HepG2 (cell line): Measurements from ENCODE around the gene RAB14. TPM values are rescaled to one million over a fixed set of nuclear protein-coding genes. Genes with fewer than 3 reads are reported as not detected.
A peak's percentile ranks its signal among the peaks of the same experiment; 100 is the strongest.

Source experiments
- ATAC-seq: fragments of 200-7000 bp; cut with Tn5 transposase; 3 replicates; pipeline ENCODE4 v1.9.1; 2020; ENCODE audit warnings: mild to moderate bottlenecking, moderate library complexity
- BruUV-seq: library from RNA; stranded (reverse); fragments of 400-500 nt; replicated peaks from 2 replicates; lab custom pipeline; 2021; lab: Mats Ljungman, UMichigan
- CTCF ChIA-PET: fragments of 300-600 bp; formaldehyde crosslinking; extraction: SDS; loops from one replicate; lab custom pipeline; 2021; ENCODE audit warnings: low total read pairs, inconsistent platforms, low intra/inter-chr PET ratio; lab: Yijun Ruan, JAX
- POLR2A ChIA-PET: fragments of 350-600 bp; sonication (Branson Sonifier 250); formaldehyde crosslinking; loops from one replicate; lab custom pipeline; 2020; ENCODE audit warnings: antibody characterized with exemption, inconsistent platforms; lab: Yijun Ruan, JAX
- DNase-seq: peaks from one replicate; pipeline ENCODE4 v3.0.0-alpha.2; 2015; ENCODE audit warnings: low spot score
- FAIRE-seq: peaks from 3 replicates; lab custom pipeline; 2011; peaks lifted over from hg19 to GRCh38; lab: Jason Lieb, UNC
- H2AFZ ChIP-seq: one replicate; pipeline ENCODE4 v1.6.1; 2011; ENCODE audit warnings: low read length, inconsistent platforms
- H3K27ac ChIP-seq: fragments of 300-600 bp; 3 replicates; pipeline ENCODE4 v1.8.0; 2011; ENCODE audit warnings: mixed run types, mild to moderate bottlenecking, mixed read lengths, low read length, inconsistent platforms; ENCODE audit not compliant: insufficient read depth; ENCODE audit errors: extremely low read length
- H3K27me3 ChIP-seq, 2 experiments: fragments of 200-600 bp in 1 of 2; 2 replicates in 1 of 2; 3 replicates in 1 of 2; pipeline versions ENCODE4 v1.6.0 to v1.8.0; 2011; ENCODE audit warnings: low read length in 2 of 2, mild to moderate bottlenecking in 2 of 2, moderate library complexity in 2 of 2, inconsistent platforms in 1 of 2; ENCODE audit not compliant: insufficient read depth in 2 of 2, control insufficient read depth in 1 of 2
- H3K36me3 ChIP-seq, 2 experiments: fragments of 200-600 bp in 1 of 2; replicated peaks in 1 of 2; 2 replicates in 1 of 2; 3 replicates in 1 of 2; pipeline versions ENCODE4 v1.5.1 to v1.8.0; 2011; ENCODE audit warnings: low read length in 2 of 2, inconsistent platforms in 1 of 2; ENCODE audit not compliant: insufficient read depth in 2 of 2, control insufficient read depth in 1 of 2
- H3K4me1 ChIP-seq: 2 replicates; pipeline ENCODE4 v1.5.1; 2012; ENCODE audit warnings: low read length, inconsistent platforms; ENCODE audit not compliant: insufficient read depth
- H3K4me2 ChIP-seq: 2 replicates; pipeline ENCODE4 v1.6.0; 2011; ENCODE audit warnings: low read depth, low read length, inconsistent platforms
- H3K4me3 ChIP-seq, 3 experiments: fragments of 200-600 bp in 1 of 3; sonication (generic), shearing (Covaris generic) in 1 of 3; replicated peaks in 1 of 3; 2 replicates each; pipeline ENCODE4 v1.5.1; 2011 to 2016; ENCODE audit warnings: low read length in 3 of 3, inconsistent platforms in 2 of 3, low read depth in 2 of 3, mild to moderate bottlenecking in 2 of 3, control low read depth in 1 of 3, mixed read lengths in 1 of 3; ENCODE audit not compliant: insufficient read depth in 1 of 3
- H3K79me2 ChIP-seq: one replicate; pipeline ENCODE4 v1.6.1; 2011; ENCODE audit warnings: low read length, inconsistent platforms; ENCODE audit not compliant: insufficient read depth
- H3K9ac ChIP-seq: 2 replicates; pipeline ENCODE4 v1.6.0; 2011; ENCODE audit warnings: mild to moderate bottlenecking, low read depth, low read length, inconsistent platforms; ENCODE audit not compliant: insufficient read depth
- H3K9me3 ChIP-seq: 2 replicates; pipeline ENCODE4 v1.5.1; 2012; ENCODE audit warnings: mild to moderate bottlenecking, low read length
- H4K20me1 ChIP-seq: 2 replicates; pipeline ENCODE4 v1.6.0; 2011; ENCODE audit warnings: inconsistent platforms, mild to moderate bottlenecking, low read length, moderate library complexity; ENCODE audit not compliant: insufficient read depth
- AGO2 ChIP-seq: fragments of 200-400 bp; formaldehyde crosslinking; optimal IDR thresholded peaks from 2 replicates; pipeline ENCODE3; 2017; ENCODE audit warnings: mild to moderate bottlenecking, low read depth, low read length, moderate library complexity
- CAMTA2 ChIP-seq: sonication (generic); formaldehyde crosslinking; IDR thresholded peaks from 2 replicates; pipeline ENCODE4 v1.4.0; 2020; ENCODE audit warnings: mild to moderate bottlenecking, missing genetic modification reagents, borderline replicate concordance
- GFI1 ChIP-seq: sonication (generic); formaldehyde crosslinking; IDR thresholded peaks from 2 replicates; pipeline ENCODE4 v1.5.0; 2020; ENCODE audit warnings: missing genetic modification reagents, mild to moderate bottlenecking, borderline replicate concordance
- NFKBIZ ChIP-seq: IDR thresholded peaks from 2 replicates; pipeline ENCODE4 v1.6.1; 2018; ENCODE audit warnings: missing genetic modification reagents, missing compliant biosample characterization
- NR2F6 ChIP-seq, 2 experiments: IDR thresholded peaks; 2 replicates each; pipeline ENCODE4 v1.6.1; 2016; ENCODE audit warnings: antibody characterized with exemption in 1 of 2, mild to moderate bottlenecking in 1 of 2
- PRPF4 ChIP-seq: fragments of 200-400 bp; formaldehyde crosslinking; IDR thresholded peaks from 2 replicates; pipeline ENCODE4 v1.6.1; 2016; ENCODE audit warnings: low read length, low read depth; ENCODE audit not compliant: poor library complexity, severe bottlenecking
- SALL2 ChIP-seq: sonication (generic); formaldehyde crosslinking; IDR thresholded peaks from 2 replicates; pipeline ENCODE4 v1.8.1; 2023; ENCODE audit warnings: mild to moderate bottlenecking, missing genetic modification reagents, inconsistent platforms
- ZBTB8A ChIP-seq: sonication (generic); formaldehyde crosslinking; IDR thresholded peaks from 2 replicates; pipeline ENCODE4 v1.4.0; 2020; ENCODE audit warnings: mild to moderate bottlenecking, low read depth, missing genetic modification reagents, borderline replicate concordance
- ZNF296 ChIP-seq: sonication (generic); formaldehyde crosslinking; conservative IDR thresholded peaks from 2 replicates; pipeline ENCODE4 v1.5.0; 2020; ENCODE audit warnings: mild to moderate bottlenecking, missing genetic modification reagents
- ZNF343 ChIP-seq: sonication (generic); formaldehyde crosslinking; IDR thresholded peaks from 2 replicates; pipeline ENCODE4 v1.4.0; 2020; ENCODE audit warnings: mild to moderate bottlenecking, missing genetic modification reagents
- ZNF460 ChIP-seq: sonication (generic); formaldehyde crosslinking; IDR thresholded peaks from 2 replicates; pipeline ENCODE4 v1.5.1; 2020; ENCODE audit warnings: missing genetic modification reagents, mild to moderate bottlenecking, borderline replicate concordance
- ZNF550 ChIP-seq: sonication (generic); formaldehyde crosslinking; IDR thresholded peaks from 2 replicates; pipeline ENCODE4 v1.4.0; 2020; ENCODE audit warnings: mild to moderate bottlenecking, missing genetic modification reagents, borderline replicate concordance
- WGBS: methylation state at CpG from one replicate; pipeline ENCODE4 v1.1.6; 2017; ENCODE audit warnings: low lambda C conversion rate; 5-methylcytosine and 5-hydroxymethylcytosine counted together
- in situ Hi-C: cut with HindIII; loops from 2 replicates; pipeline ENCODE4 v1.10.0; 2017; ENCODE audit warnings: low pct_unique_long_range_greater_than_20kb; ENCODE audit not compliant: extremely low pct_ligation_motif_present
- intact Hi-C: fragments of 100-400 bp; cut with micrococcal nuclease; formaldehyde crosslinking; loops from one replicate; pipeline ENCODE4 v1.10.0; 2022; ENCODE audit not compliant: unreplicated experiment
- polyA plus RNA-seq, 8 experiments: library from polyadenylated mRNA; depleted of rRNA in 3 of 8; stranded (reverse) in 7 of 8; unstranded in 1 of 8; fragments of >200 nt; fragmentation: Illumina TruSeq in 4 of 8; extraction: Trizol in 4 of 8; gene quantifications; 2 replicates each; pipeline versions ENCODE4 v1.2.1 to v1.2.3, GENCODE V29; 2011 to 2016; ENCODE audit warnings: low read depth in 4 of 8, missing spikeins in 1 of 8, mixed read lengths in 1 of 8; ENCODE audit not compliant: insufficient read depth in 1 of 8
- total RNA-seq, 5 experiments: library from RNA; depleted of rRNA; stranded (reverse); fragments of >200 nt; fragmentation: Illumina TruSeq; extraction: Trizol; gene quantifications; 2 replicates each; pipeline ENCODE4 v1.2.3, GENCODE V29; 2016; ENCODE audit warnings: low read depth in 1 of 5
- TF ChIP-seq, protein P1 (sequence below): sonication (generic); formaldehyde crosslinking; IDR thresholded peaks from 2 replicates; pipeline ENCODE4 v1.8.1; 2023; ENCODE audit warnings: mild to moderate bottlenecking, moderate library complexity, missing genetic modification reagents
- TF ChIP-seq, protein P2 (sequence below): sonication (generic); formaldehyde crosslinking; IDR thresholded peaks from 2 replicates; pipeline ENCODE4 v1.4.0; 2020; ENCODE audit warnings: missing genetic modification reagents
- TF ChIP-seq, protein P3 (sequence below): IDR thresholded peaks from 2 replicates; pipeline ENCODE4 v1.6.1; 2016; ENCODE audit warnings: missing biosample characterization, missing genetic modification reagents, low read depth
- TF ChIP-seq, protein P4 (sequence below): sonication (generic); formaldehyde crosslinking; IDR thresholded peaks from 2 replicates; pipeline ENCODE4 v1.5.1; 2020; ENCODE audit warnings: missing genetic modification reagents, mild to moderate bottlenecking, borderline replicate concordance

The RAB14 gene
- total and polyA plus RNA-seq, 2 of the 13 experiments (the other 11 are each of a cell fraction or from before 2014, with no cell fraction given) = 17.4 to 19.3 TPM

DNA sequence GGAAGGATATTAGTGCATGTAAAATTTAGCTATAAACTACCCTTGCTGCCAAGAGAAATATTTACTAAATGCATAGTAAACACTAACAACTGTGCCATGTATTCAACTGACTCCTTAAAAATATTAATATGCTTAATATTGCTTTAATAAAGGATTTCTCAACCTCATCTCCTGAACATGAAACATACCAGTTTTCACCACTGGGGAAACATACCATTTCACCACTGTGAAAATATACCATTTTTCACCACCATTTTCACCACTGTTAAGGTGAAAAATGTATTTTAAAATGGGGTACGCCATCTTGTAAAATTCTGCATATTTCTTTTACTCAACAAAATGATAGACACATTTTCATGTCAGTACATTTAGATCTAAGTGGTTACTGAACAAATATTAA is 4.5 kb downstream of the RAB14 start:
- Histone ChIP-seq H3K9ac (no peak overlapping the region), H3K27me3 (no peaks in the 10 kb centered on the region; a peak in 1 of 5 replicates), H4K20me1 (peaks cover 77% of the 10 kb centered on the region), H3K9me3 (no peaks in the 10 kb centered on the region), H3K36me3 (no peaks in the 10 kb centered on the region), H3K4me2 (peak overlapping the region; percentile 89), H2AFZ (no peak overlapping the region), H3K4me3 (no peak overlapping the region; a peak in 1 of 6 replicates), H3K27ac (no peak overlapping the region), H3K4me1 (peaks cover 79% of the 10 kb centered on the region), H3K79me2 (peaks cover 96% of the 10 kb centered on the region)
- 93% methylated on average over 1 of the region's 1 CpG for WGBS
- ChIA-PET CTCF (no interaction called here), POLR2A (no interaction called here)
- ATAC-seq (no peak), DNase-seq (no peak), FAIRE-seq (no peak)
- BruUV-seq = no TSS peak
- in situ Hi-C loops (no loop called here), intact Hi-C loops (loop anchor here (5.0 kb wide), 1 partner anchor 65 kb away; no protein-coding TSS in a partner anchor)
- TF ChIP-seq, protein P1, sequence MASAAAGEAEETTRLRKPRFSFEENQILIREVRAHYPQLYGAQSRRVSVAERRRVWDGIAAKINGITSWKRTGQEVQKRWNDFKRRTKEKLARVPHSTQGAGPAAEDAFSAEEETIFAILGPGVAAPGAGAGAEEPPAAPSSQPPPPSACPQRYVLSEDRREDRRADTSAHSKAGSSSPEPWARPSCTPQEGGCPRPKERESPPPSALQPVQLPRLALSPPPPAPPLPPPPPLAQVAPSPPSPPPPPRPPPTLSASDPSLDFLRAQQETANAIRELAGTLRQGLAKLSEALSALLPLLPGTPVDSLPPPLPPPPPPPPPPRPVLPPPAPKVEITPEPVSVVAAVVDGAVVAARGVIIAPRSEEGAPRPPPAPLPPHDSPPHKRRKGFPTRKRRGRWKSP (CRISPR knock-in tag) = no peak
- TF ChIP-seq, protein P2, sequence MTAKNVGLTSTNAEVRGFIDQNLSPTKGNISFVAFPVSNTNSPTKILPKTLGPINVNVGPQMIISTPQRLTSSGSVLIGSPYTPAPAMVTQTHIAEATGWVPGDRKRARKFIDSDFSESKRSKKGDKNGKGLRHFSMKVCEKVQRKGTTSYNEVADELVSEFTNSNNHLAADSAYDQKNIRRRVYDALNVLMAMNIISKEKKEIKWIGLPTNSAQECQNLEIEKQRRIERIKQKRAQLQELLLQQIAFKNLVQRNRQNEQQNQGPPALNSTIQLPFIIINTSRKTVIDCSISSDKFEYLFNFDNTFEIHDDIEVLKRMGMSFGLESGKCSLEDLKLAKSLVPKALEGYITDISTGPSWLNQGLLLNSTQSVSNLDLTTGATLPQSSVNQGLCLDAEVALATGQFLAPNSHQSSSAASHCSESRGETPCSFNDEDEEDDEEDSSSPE = no peak
- TF ChIP-seq NFKBIZ (CRISPR knock-in tag) (no peak), ZNF550 (CRISPR knock-in tag) (no peak), NR2F6 (IDR thresholded peaks at IDR 0.05) (no peak), NR2F6 (CRISPR knock-in tag; IDR thresholded peaks at IDR 0.05) (no peak), GFI1 (CRISPR knock-in tag) (no peak), CAMTA2 (no peak), PRPF4 (no peak), AGO2 (no peak), SALL2 (no peak), ZNF296 (CRISPR knock-in tag) (no peak), ZNF343 (no peak), ZNF460 (CRISPR knock-in tag) (no peak), ZBTB8A (CRISPR knock-in tag) (no peak)
- TF ChIP-seq, protein P3, sequence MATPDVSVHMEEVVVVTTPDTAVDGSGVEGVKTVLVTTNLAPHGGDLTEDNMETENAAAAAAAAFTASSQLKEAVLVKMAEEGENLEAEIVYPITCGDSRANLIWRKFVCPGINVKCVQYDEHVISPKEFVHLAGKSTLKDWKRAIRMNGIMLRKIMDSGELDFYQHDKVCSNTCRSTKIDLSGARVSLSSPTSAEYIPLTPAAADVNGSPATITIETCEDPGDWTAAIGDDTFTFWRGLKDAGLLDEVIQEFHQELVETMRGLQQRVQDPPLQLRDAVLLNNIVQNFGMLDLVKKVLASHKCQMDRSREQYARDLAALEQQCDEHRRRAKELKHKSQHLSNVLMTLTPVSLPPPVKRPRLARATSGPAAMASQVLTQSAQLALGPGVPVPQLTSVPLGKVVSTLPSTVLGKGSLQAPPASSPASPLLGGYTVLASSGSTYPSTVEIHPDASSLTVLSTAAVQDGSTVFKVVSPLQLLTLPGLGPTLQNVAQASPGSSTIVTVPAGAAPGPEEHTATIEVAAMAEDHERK = no peak
- TF ChIP-seq, protein P4, sequence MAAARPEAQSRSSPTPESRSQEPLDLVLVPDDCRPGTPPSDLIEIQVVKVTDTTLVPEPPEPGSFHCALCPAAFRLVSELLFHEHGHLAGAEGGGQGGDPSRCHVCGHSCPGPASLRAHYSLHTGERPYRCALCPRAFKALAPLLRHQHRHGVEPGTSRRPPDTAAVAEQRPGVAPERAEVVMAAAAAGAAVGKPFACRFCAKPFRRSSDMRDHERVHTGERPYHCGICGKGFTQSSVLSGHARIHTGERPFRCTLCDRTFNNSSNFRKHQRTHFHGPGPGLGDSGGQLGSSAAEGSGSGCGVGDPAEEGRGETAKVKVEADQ (CRISPR knock-in tag) = no peak
